Esophagus muscularis mucosa (tissue), 4 donors: ENCODE measurements around the gene ZNF787. TPM values are rescaled to one million over a fixed set of nuclear protein-coding genes. Genes with fewer than 3 reads are reported as not detected.
"Not testable (repeated sequence)": the region's sequence is repeated elsewhere in the genome, so short reads cannot be mapped to it uniquely, and the experiment has no call there.

Experiments
- DNase-seq: peaks from one replicate; pipeline ENCODE4 v3.0.0-alpha.2; 2017; ENCODE audit errors: extremely low spot score
- H3K27ac ChIP-seq, 4 donors: fragments of 200-600 bp; sonication (generic); replicated peaks in 1 of 4; 1 replicate in 3 of 4; 2 replicates in 1 of 4; pipeline ENCODE4 v1.5.1; 2016 to 2019; ENCODE audit warnings: mild to moderate bottlenecking in 1 of 4
- H3K27me3 ChIP-seq, 4 donors: fragments of 200-600 bp; sonication (generic); one replicate each; pipeline versions ENCODE4 v1.5.1 to v1.6.0; 2016 to 2019
- H3K36me3 ChIP-seq, 4 donors: fragments of 200-600 bp; sonication (generic); one replicate each; pipeline ENCODE4 v1.5.1; 2016 to 2019
- H3K4me1 ChIP-seq, 4 donors: fragments of 200-600 bp; sonication (generic); one replicate each; pipeline ENCODE4 v1.5.1; 2016 to 2019
- H3K4me3 ChIP-seq, 4 donors: fragments of 200-600 bp; sonication (generic); 1 replicate in 2 of 4; 2 replicates in 2 of 4; pipeline ENCODE4 v1.5.1; 2016 to 2019; ENCODE audit warnings: mild to moderate bottlenecking in 4 of 4, moderate library complexity in 1 of 4
- H3K9me3 ChIP-seq, 4 donors: fragments of 200-600 bp; sonication (generic); 1 replicate in 3 of 4; 2 replicates in 1 of 4; pipeline ENCODE4 v1.5.1; 2016 to 2019
- CTCF ChIP-seq, 3 experiments: fragments of 200-600 bp in 2 of 3; fragments of 450-650 bp in 1 of 3; sonication (generic) in 2 of 3; IDR thresholded peaks; one replicate each; pipeline ENCODE4 v1.5.1; 2017 to 2019; ENCODE audit warnings: antibody characterized with exemption in 3 of 3, mild to moderate bottlenecking in 2 of 3, moderate library complexity in 1 of 3
- EP300 ChIP-seq: sonication (generic); formaldehyde crosslinking; IDR thresholded peaks from one replicate; pipeline ENCODE4 v1.6.1; 2017; ENCODE audit warnings: antibody characterized with exemption
- POLR2A ChIP-seq: fragments of 450-650 bp; IDR thresholded peaks from one replicate; pipeline ENCODE4 v1.6.1; 2017; ENCODE audit warnings: antibody characterized with exemption, moderate library complexity, mild to moderate bottlenecking, low read depth
- POLR2AphosphoS5 ChIP-seq, 2 donors: sonication (generic); formaldehyde crosslinking; IDR thresholded peaks; one replicate each; pipeline ENCODE4 v1.6.1; 2017; ENCODE audit warnings: antibody characterized with exemption in 2 of 2
- WGBS: methylation state at CpG from one replicate; pipeline ENCODE4 v1.1.5; 2018; 5-methylcytosine and 5-hydroxymethylcytosine counted together
- intact Hi-C: fragments of 100-400 bp; cut with DNase I; formaldehyde crosslinking; loops from one replicate; pipeline ENCODE4 v1.15.1; 2023
- total RNA-seq, 4 donors: library from RNA; depleted of rRNA; stranded (reverse); fragments of >200 nt; gene quantifications; one replicate each; pipeline versions ENCODE4 v1.1.0 to v1.2.1, GENCODE V29; 2016

The ZNF787 gene
- total RNA-seq, 4 donors from 2014 or later: 15.0 to 34.2 (median 28.4) TPM

DNA sequence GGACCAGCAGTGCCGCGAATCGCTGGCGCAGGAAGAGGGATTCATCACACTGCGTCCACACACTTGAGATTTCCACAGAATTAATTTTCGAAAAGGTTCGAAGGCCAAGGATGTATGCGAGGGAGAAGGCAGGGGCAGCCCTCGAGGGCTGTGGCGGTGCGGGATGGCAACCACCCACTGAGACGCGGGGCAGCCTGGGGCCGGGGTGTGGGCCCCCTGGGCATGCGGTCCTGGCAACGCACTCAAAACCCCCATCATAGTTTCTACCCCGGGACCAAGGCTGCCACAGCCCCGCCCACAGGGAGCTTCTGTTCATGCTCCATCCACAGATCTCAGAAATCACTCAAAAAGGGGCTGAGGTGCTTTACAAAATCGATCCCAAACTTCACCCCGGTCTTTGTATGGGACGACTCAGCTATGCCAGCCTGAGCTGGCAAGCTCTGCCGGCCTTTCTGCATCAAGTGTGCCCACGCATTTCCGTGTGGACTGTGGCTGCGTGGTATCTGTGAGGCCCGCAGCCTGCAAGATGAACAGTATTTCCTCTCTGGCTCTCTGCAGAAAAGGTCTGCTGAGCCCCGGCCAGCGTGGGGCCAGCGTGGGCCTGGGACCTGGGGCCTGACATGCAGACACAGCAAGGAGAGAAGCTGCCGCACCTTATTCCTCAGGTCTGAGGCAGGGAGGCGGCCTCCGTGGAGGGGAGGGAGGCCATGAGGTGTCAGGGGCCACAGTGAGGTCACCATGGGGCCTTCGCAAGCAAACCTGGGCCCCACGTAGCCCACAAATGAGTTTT is 19.2 kb downstream of the ZNF787 start:
- Histone ChIP-seq H3K4me3 (no peak overlapping the region), H3K4me1 (peaks cover 34 to 56% (median 42%) of the 10 kb centered on the region in 4 donors), H3K9me3 (no peaks in the 10 kb centered on the region), H3K27me3 (no peaks in the 10 kb centered on the region), H3K27ac (no peak overlapping the region), H3K36me3 (peaks cover 11 to 65% (median 52%) of the 10 kb centered on the region in 4 donors)
- no peak for TF ChIP-seq POLR2AphosphoS5 (IDR thresholded peaks at IDR 0.05)
- no peak for TF ChIP-seq EP300
- TF ChIP-seq POLR2A: no peak
- no peak for TF ChIP-seq CTCF (IDR thresholded peaks at IDR 0.05)
- WGBS: 87% methylated on average over 32 of the region's 34 CpGs
- intact Hi-C loops: no loop called here
- no peak for DNase-seq

GRCh38 chr19:56101095-56101494 is 20.0 kb downstream of the ZNF787 start:
- Histone ChIP-seq H3K9me3 (no peaks in the 10 kb centered on the region), H3K36me3 (peaks cover 11 to 65% (median 52%) of the 10 kb centered on the region in 4 donors), H3K27me3 (no peaks in the 10 kb centered on the region), H3K27ac (no peak overlapping the region), H3K4me1 (peaks cover 27 to 50% (median 35%) of the 10 kb centered on the region in 4 donors), H3K4me3 (no peak overlapping the region)
- 83% methylated on average over 18 of the region's 25 CpGs for whole genome bisulfite sequencing
- no peak for DNase-seq
- intact Hi-C loops: no loop called here
- TF ChIP-seq POLR2A (no peak), EP300 (no peak), POLR2AphosphoS5 (IDR thresholded peaks at IDR 0.05) (no peak), CTCF (IDR thresholded peaks at IDR 0.05) (no peak)

- Histone ChIP-seq H3K4me3 (no peak overlapping the region), H3K27me3 (no peaks in the 10 kb centered on the region), H3K4me1 (peaks cover 16 to 41% (median 23%) of the 10 kb centered on the region in 4 donors), H3K27ac (no peak overlapping the region), H3K36me3 (peaks cover 11 to 71% (median 59%) of the 10 kb centered on the region in 4 donors), H3K9me3 (no peaks in the 10 kb centered on the region)
- no peak for DNase-seq
- 95% methylated on average over 29 of the region's 31 CpGs for WGBS
- TF ChIP-seq CTCF (IDR thresholded peaks at IDR 0.05) (no peak), POLR2AphosphoS5 (IDR thresholded peaks at IDR 0.05) (no peak), EP300 (no peak), POLR2A (no peak)
- intact Hi-C loops: no loop called here
These were observed 21.2 kb downstream of the ZNF787 start for GRCh38 chr19:56099638-56100539.

GRCh38 chr19:56098731-56099568 is 22.1 kb downstream of the ZNF787 start:
- WGBS: 91% methylated on average over 26 of the region's 34 CpGs
- Histone ChIP-seq H3K27ac (no peak overlapping the region), H3K4me3 (no peak overlapping the region), H3K4me1 (peaks cover 10 to 35% (median 16%) of the 10 kb centered on the region in 4 donors), H3K9me3 (no peaks in the 10 kb centered on the region), H3K27me3 (no peaks in the 10 kb centered on the region), H3K36me3 (peaks cover 11 to 76% (median 59%) of the 10 kb centered on the region in 4 donors)
- intact Hi-C loops: no loop called here
- TF ChIP-seq EP300 (no peak), POLR2A (no peak), CTCF (IDR thresholded peaks at IDR 0.05) (no peak), POLR2AphosphoS5 (IDR thresholded peaks at IDR 0.05) (no peak)
- no peak for DNase-seq

DNA sequence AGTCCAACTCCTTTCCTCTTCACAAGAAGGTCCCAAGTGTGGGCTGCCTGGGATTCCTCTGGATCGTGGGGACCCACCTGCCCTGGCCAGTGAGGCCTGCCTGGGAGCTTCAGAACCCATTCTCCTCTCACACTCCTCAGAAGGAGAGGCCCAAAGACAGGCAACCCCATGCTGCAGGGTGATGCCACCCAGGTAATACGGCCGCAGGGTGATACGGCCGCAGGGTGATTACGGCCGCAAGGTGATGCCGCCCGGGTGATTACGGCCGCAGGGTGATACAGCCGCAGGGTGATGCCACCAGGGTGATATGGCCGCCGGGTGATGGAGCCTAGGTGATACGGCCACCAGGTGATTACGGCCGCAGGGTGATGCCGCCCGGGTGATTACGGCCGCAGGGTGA is 22.9 kb downstream of the ZNF787 start:
- H3K9me3 ChIP-seq, intact Hi-C loops, H3K27ac ChIP-seq, H3K27me3 ChIP-seq, H3K4me3 ChIP-seq, DNase-seq: not testable (repeated sequence)
- 96% methylated on average over 20 of the region's 21 CpGs for WGBS
- H3K36me3 ChIP-seq: peaks cover 11 to 79% (median 62%) of the 10 kb centered on the region in 4 donors
- peaks cover 8 to 30% (median 14%) of the 10 kb centered on the region in 4 donors for H3K4me1 ChIP-seq
